ENCODE measurements around the gene GGA2.
A peak's percentile ranks its signal among the peaks of the same experiment; 100 is the strongest.
"Not testable (repeated sequence)": the region's sequence is repeated elsewhere in the genome, so short reads cannot be mapped to it uniquely, and the experiment has no call there.

The GGA2 gene

GRCh38 chr16:23523876-23524385, 13.6 kb upstream of the GGA2 start:
- DNase-seq (ENCODE audit: low read depth): no peak

DNA sequence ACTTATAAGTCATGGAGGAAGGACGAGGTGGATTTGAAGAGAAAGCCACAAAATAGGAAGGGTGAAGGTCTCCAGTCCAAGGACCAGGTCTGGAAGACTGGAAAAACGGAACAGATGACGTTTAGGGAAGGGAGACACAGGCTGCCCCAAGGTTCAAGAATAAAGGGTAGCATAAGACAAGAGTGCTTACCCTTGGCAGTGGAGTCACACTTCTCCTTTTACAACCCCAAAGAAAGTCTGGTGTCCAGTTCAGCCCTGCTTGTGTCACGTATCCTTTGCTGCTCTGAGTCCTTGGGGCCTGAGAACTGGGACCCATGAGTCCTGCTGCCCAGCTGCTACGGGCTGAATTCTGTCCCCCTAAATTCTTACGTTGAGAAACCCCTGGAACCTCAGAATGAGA, 13.0 kb upstream of the GGA2 start:
- no peak for DNase-seq (ENCODE audit: low read depth)

- no peak for DNase-seq (ENCODE audit: low read depth)
Measured at GRCh38 chr16:23521965-23522364, 11.7 kb upstream of the GGA2 start.

DNA sequence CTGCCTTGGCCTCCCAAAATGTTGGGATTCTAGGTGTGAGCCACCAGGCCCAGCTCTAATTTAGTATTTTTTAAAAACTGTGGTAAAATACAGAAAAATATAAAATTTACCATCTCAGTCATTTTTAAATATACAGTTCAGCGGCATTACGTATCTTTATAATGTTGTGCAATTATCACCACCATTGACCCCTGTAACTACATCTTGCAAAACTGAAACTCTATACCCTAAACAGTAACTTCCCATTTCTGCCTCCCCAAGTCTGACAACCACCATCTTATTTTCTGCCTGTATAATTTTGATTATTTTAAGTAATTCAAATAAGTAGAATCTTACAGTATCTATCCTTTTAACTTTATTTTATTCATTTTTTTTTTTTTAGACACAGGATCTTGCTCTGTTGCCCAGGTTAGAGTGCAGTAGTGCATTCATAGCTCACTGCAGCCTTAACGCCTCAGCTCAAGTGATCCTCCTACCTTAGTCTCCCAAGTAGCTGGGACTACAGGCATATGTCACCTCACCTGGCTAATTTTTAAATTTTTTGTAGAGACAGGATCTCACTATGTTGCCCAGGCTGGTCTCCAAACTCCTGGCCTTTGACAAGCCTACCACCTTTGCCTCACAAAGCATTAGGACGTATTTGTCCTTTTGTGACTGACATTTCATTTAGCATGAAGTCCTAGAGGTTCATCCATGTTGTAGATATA, 10.9 kb upstream of the GGA2 start:
- no peak for DNase-seq (ENCODE audit: low read depth)

- no peak for DNase-seq (ENCODE audit: low read depth)
Measured at GRCh38 chr16:23520500-23520899, 10.2 kb upstream of the GGA2 start.

DNA sequence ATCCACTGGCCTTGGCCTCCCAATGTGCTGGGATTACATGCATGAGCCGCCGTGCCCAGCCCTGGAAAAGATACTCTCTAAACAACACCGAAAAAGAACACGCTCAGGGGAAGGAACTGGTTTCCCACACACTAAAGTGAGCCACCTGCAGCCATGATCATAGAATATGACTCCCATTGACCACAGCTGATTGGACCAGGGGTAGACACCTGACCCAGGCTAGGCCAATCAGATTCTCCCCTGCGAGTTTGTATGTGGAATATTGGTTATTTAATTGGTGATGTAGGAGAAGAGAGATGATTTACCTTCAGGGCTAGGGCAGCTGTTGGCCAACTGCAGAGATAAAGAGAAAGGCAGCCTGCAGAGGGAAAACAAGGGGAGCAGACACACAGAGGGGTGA, 9.0 kb upstream of the GGA2 start:
- no peak for DNase-seq (ENCODE audit: low read depth)

DNA sequence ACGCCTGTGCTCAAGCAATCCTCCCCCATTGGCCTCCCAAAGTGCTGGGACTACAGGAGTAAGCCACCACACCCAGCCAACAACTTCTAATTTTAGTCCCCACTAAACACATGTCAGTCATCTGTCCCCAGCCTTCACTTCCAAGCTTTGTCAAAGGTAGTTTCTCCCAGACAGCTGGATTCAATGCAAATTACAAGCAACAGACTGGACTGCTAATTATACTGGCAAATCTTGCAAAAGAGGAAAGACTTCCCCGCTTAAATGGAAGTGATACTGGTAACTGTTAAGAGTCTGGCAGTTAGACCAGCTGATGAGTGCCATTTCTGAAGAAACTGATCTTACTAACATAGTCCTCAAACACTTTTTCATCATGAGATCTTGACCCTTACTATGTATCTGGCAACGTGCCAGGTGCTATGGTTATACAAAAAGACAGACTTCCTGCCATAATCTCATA, 8.2 kb upstream of the GGA2 start:
- DNase-seq (ENCODE audit: low read depth): no peak

- no peak for DNase-seq (ENCODE audit: low read depth)
Measured at GRCh38 chr16:23516366-23517137, 6.3 kb upstream of the GGA2 start.

GRCh38 chr16:23515881-23516280, 5.6 kb upstream of the GGA2 start:
- DNase-seq (ENCODE audit: low read depth): no peak

DNA sequence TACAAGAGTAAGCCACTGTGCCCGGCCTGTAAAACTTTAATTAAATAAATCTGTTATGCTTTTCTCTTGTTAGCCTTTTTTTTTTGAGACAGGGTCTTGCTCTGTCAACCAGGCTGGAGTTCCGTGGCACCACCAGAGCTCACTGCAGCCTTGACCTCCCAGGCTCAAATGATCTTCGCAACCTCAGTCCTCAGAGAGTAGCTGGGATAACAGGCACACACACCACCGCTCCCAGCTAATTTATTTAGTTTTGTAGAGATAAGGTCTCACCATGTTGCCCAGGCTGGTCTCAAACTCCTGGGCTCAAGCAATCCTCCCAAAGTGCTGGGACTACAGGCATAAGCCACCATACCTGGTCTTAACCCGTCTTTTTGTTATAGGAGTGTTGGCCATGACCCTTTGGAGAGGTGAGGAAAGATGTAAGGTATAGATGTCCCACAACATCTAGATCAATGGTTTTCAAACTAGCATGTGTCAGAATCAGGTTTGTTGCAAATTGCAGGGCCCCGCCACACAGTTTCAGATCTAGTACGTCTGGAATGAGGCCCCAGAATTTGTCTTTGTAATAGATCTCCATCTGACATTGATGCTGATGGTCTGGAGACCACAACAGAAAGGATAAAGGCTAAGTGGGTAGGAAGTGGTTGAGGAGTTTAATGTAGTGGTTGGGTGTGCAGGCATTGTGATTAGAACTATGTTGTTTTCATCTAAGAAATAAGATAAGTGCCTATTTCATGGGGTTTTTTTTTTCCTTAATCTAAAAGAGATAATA, 4.3 kb upstream of the GGA2 start:
- no peak for DNase-seq (ENCODE audit: low read depth)

GRCh38 chr16:23512168-23512695, 1.9 kb upstream of the GGA2 start:
- no peak for DNase-seq (ENCODE audit: low read depth)

GRCh38 chr16:23511731-23512130, 1.4 kb upstream of the GGA2 start:
- DNase-seq (ENCODE audit: low read depth): no peak

DNA sequence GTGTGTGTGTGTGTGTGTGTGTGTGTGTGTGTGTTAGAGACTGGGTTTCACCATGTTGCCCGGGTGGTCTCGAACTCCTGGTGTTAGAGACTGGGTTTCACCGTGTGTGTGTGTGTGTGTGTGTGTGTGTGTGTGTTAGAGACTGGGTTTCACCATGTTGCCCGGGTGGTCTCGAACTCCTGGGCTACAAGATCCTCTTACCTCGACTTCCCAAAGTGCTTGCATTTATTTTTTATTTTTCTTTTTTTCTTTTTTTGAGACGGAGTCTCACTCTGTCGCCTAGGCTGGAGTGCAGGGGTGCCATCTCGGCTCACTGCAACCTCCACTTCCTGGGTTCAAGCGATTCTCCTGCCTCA, 599 bp upstream of the GGA2 start:
- DNase-seq (ENCODE audit: low read depth): not testable (repeated sequence)

- peak; percentile 7 for DNase-seq (ENCODE audit: low read depth)
Measured at GRCh38 chr16:23509782-23510163, 521 bp downstream of the GGA2 start.

GRCh38 chr16:23509441-23509754, 896 bp downstream of the GGA2 start:
- DNase-seq (ENCODE audit: low read depth): no peak

DNA sequence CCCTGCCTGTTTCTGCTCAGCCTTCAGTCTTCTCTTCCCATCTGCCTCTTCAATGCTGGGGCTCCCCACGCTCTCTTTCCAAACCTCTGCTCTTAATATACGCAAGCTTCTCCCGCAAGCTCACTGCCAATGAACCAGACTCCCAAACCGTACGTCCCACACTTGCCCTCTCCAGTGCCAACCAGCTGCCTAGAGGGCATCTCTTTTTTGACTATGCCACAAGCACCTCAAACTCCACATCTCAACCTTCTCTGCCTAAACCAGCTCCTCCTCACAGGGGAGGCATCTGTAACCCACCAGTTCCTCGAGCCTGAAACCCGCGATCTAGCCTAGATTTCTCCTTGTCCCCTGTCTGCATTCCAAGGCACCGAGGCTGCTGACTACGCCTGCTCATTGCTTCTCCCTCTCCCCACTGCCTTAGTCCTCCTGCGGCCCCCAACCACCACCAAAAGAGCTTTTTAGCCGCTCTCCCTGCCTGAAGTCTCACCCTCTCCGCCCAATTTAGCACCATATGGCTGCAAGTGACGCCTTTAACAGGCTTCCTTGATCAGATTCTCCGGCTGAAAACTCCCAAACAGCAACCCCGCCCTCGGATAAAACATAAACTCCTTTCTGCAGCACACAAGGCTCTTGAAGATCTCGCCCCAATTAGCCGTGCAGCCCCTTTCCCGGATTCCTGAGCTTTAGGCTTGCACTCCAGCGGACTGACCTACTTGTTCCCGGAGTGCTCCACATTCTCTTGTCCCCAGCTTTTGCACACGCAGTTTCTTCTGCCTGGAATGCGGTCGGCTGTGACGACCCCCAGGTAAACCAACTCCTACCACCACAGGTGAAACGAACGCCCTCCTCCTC, 1.5 kb downstream of the GGA2 start:
- DNase-seq (ENCODE audit: low read depth): no peak

- no peak for DNase-seq (ENCODE audit: low read depth)
Measured at GRCh38 chr16:23506606-23506994, 3.7 kb downstream of the GGA2 start.

GRCh38 chr16:23505671-23506605, 4.4 kb downstream of the GGA2 start:
- no peak for DNase-seq (ENCODE audit: low read depth)

DNA sequence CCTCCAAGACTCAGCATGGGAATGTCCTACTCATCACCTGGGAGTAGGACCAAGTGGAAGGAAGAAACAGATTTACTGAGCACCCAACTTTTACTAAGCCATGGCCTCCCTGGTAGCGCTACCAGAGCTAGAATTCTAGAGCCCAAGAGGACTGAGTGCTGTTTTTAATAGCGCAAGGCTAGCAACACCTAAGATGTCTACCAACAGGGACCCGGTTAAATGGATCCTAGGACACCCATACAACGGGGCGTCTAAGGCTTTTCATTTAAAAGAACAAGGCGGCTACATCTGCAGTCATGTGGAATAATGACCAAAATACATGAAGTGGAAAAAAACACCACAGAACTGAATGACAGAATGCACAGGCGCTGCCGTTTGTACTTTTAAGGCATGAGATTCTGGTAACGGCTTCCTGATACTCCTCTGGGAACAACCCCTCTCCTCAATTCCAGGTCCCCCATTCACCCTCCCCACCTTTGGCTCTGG, 5.1 kb downstream of the GGA2 start:
- no peak for DNase-seq (ENCODE audit: low read depth)

DNA sequence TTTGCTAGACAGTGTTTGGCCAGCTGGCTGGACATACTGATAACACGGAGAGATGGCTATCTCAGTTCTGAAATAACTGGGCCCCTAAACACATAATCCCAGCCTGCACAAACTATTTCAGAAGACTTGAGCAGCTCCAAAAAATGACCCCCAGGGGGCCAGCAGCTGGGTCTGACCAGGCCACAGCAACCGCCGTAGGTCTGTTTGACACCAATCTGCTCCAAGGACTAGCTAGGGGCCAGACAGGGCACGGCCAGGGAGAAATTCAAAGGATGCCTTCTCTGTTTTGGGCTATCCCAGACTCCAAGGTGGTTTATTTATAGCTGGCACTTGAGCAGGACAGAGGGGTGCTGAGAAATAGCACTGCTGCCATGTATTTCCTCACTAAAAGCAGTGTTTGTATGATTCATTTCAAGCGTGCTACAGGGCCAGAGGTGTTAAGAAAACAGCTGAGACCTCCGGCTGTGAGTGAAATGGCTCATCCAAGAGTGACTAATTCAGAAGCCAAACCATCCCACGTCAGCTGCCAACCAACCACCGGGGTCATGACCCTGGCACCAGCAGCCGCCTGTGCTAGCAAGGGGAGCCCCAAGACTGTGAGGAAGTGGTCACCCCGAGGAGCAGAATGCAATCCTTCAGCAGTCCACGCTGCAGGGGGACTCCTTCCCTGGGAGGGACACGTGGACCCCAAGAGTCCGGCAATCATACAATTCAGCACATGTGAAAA, 5.7 kb downstream of the GGA2 start:
- DNase-seq (ENCODE audit: low read depth): peak; percentile 14
